Transverse colon (tissue), 3 donors: ENCODE results near the gene RSPH3.

ENCODE experiments used
- POLR2A ChIP-seq: fragments of 450-650 bp; IDR thresholded peaks from one replicate; pipeline ENCODE4 v1.6.1; 2016; ENCODE audit warnings: antibody characterized with exemption, mild to moderate bottlenecking, moderate library complexity
- TF ChIP-seq, protein P1 (sequence below), 5 experiments: fragments of 200-600 bp in 3 of 5; fragments of 450-650 bp in 2 of 5; sonication (generic) in 3 of 5; IDR thresholded peaks; 1 replicate in 2 of 5; 2 replicates in 3 of 5; pipeline ENCODE4 v1.5.1; 2016 to 2017; ENCODE audit warnings: antibody characterized with exemption in 5 of 5, inconsistent platforms in 3 of 5, mild to moderate bottlenecking in 2 of 5, moderate library complexity in 1 of 5

GRCh38 chr6:158955255-158955654 is 44.7 kb downstream of the RSPH3 start:
- TF ChIP-seq, protein P1, sequence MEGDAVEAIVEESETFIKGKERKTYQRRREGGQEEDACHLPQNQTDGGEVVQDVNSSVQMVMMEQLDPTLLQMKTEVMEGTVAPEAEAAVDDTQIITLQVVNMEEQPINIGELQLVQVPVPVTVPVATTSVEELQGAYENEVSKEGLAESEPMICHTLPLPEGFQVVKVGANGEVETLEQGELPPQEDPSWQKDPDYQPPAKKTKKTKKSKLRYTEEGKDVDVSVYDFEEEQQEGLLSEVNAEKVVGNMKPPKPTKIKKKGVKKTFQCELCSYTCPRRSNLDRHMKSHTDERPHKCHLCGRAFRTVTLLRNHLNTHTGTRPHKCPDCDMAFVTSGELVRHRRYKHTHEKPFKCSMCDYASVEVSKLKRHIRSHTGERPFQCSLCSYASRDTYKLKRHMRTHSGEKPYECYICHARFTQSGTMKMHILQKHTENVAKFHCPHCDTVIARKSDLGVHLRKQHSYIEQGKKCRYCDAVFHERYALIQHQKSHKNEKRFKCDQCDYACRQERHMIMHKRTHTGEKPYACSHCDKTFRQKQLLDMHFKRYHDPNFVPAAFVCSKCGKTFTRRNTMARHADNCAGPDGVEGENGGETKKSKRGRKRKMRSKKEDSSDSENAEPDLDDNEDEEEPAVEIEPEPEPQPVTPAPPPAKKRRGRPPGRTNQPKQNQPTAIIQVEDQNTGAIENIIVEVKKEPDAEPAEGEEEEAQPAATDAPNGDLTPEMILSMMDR (IDR thresholded peaks at IDR 0.05), result no peak
- no peak for TF ChIP-seq POLR2A
